ENCODE measurements around the gene SRC. TPM values are rescaled to one million over a fixed set of nuclear protein-coding genes. Genes with fewer than 3 reads are reported as not detected.

The SRC gene
- polyA plus RNA-seq, 1 experiment = 35.4 TPM

DNA sequence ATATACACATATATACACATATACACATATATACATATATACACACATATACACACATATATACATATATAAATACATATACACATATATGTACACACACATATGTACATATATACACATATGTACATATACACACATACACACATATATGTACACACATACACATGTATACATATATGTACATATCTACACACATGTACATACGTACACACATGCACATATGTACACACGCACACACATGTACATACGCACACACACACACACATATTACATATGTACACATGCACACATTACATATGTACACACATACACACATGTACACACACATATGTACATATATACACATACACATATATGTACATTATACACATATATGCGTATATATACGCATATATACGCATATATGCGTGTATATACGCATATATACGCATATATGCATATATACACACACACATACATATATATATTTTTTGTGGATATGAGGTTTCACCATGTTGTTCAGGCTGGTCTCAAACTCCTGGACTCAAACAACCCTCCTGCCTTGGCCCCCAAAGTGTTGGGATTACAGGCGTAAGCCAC is 27.2 kb downstream of the SRC start:
- CTCF ChIA-PET = interaction anchor here (0.7 to 2.5 kb wide), 4 partner anchors 8 to 16 kb away, joined by 3 to 7 read pairs (median 4); no protein-coding TSS in a partner anchor
- TF ChIP-seq, protein P1, sequence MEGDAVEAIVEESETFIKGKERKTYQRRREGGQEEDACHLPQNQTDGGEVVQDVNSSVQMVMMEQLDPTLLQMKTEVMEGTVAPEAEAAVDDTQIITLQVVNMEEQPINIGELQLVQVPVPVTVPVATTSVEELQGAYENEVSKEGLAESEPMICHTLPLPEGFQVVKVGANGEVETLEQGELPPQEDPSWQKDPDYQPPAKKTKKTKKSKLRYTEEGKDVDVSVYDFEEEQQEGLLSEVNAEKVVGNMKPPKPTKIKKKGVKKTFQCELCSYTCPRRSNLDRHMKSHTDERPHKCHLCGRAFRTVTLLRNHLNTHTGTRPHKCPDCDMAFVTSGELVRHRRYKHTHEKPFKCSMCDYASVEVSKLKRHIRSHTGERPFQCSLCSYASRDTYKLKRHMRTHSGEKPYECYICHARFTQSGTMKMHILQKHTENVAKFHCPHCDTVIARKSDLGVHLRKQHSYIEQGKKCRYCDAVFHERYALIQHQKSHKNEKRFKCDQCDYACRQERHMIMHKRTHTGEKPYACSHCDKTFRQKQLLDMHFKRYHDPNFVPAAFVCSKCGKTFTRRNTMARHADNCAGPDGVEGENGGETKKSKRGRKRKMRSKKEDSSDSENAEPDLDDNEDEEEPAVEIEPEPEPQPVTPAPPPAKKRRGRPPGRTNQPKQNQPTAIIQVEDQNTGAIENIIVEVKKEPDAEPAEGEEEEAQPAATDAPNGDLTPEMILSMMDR (IDR thresholded peaks at IDR 0.05; ENCODE audit: insufficient read depth, low read depth, low read length) = no peak
- DNase-seq (ENCODE audit: low read depth) = no peak

DNA sequence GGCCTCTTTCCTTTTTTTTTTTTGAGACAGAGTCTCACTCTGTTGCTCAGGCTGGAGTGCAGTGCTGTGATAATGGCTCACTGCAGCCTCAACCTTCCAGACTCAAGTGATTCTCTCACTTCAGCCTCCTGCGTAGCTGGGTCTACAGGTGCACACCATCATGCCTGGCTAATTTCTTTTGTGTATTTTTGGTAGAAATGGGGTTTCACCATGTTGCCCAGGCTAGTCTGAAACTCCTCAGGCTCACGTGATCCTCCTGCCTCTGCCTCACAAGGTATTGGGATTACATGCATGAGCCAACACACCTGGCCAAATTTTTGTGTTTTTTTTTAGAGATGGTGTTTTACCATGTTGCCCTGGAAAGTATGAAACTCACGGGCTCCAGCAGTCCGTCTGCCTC is 29.3 kb downstream of the SRC start:
- DNase-seq (ENCODE audit: low read depth) = no peak
- ChIA-PET CTCF (no interaction called here), POLR2A (no interaction called here)
- H3K36me3 ChIP-seq (ENCODE audit: control insufficient read depth, insufficient read depth, low read length) = peaks cover 9% of the 10 kb centered on the region
- H3K4me3 ChIP-seq (ENCODE audit: low read depth, low read length) = no peak overlapping the region
- no peaks in the 10 kb centered on the region for H3K27me3 ChIP-seq (ENCODE audit: control insufficient read depth, insufficient read depth, low read length)
- TF ChIP-seq, protein P1 (IDR thresholded peaks at IDR 0.05; ENCODE audit: insufficient read depth, low read depth, low read length) = no peak

More for the DNA sequence above, 27.2 kb downstream of the SRC start:
- POLR2A ChIA-PET = no interaction called here
- Histone ChIP-seq H3K36me3 (ENCODE audit: control insufficient read depth, insufficient read depth, low read length) (peaks cover 10% of the 10 kb centered on the region), H3K27me3 (ENCODE audit: control insufficient read depth, insufficient read depth, low read length) (no peaks in the 10 kb centered on the region), H3K4me3 (ENCODE audit: low read depth, low read length) (no peak overlapping the region)

DNA sequence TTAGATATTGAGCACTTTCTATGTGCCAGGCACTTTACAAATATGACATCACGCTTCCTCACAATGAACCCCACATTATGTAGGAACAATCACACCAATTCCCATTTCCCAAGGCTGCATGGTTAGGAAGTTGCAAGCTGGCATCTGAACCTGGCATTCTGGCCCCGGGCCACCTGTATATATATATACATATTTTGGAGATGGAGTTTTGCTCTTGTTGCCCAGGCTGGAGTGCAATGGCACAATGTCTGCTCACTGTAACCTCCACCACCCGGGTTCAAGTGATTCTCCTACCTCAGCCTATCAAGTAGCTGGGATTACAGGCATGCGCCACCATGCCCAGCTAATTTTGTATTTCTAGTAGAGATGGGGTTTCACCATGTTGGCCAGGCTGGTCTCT is 30.4 kb downstream of the SRC start:
- Histone ChIP-seq H3K4me3 (ENCODE audit: low read depth, low read length) (no peak overlapping the region), H3K36me3 (ENCODE audit: control insufficient read depth, insufficient read depth, low read length) (peaks cover 10% of the 10 kb centered on the region), H3K27me3 (ENCODE audit: control insufficient read depth, insufficient read depth, low read length) (no peaks in the 10 kb centered on the region)
- TF ChIP-seq, protein P1 (IDR thresholded peaks at IDR 0.05; ENCODE audit: insufficient read depth, low read depth, low read length) = no peak
- no peak for DNase-seq (ENCODE audit: low read depth)
- ChIA-PET CTCF (interaction anchor here (1.8 kb wide), 1 partner anchor 94 kb away, joined by 6 read pairs; no protein-coding TSS in a partner anchor), POLR2A (no interaction called here)

DNA sequence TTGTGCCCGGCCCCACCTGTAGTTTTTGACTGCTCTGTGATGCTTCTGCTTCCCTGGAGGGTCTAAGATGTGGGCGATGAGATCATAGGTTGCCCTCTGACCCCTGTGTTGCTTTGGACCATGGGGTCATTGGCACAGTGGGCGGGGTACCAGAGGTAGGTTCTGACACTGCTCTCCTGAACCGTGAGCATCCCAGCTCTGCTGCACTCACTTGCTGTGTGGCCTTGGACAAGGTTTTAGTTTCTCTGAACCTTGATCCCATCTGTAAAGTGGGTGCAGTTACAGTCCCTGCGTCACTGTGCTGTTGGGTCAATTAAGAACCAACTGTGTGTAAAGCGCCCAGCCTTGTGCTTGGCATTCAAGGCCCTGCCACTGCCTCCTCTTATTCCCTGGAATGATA is 30.9 kb downstream of the SRC start:
- peaks cover 13% of the 10 kb centered on the region for H3K36me3 ChIP-seq (ENCODE audit: control insufficient read depth, insufficient read depth, low read length)
- no peak for DNase-seq (ENCODE audit: low read depth)
- TF ChIP-seq, protein P1 (IDR thresholded peaks at IDR 0.05; ENCODE audit: insufficient read depth, low read depth, low read length) = no peak
- H3K4me3 ChIP-seq (ENCODE audit: low read depth, low read length) = no peak overlapping the region
- ChIA-PET POLR2A (no interaction called here), CTCF (interaction anchor here (1.1 to 1.8 kb wide), 2 partner anchors 84 to 94 kb away, joined by 3 to 6 read pairs; no protein-coding TSS in a partner anchor)
- H3K27me3 ChIP-seq (ENCODE audit: control insufficient read depth, insufficient read depth, low read length) = no peaks in the 10 kb centered on the region

DNA sequence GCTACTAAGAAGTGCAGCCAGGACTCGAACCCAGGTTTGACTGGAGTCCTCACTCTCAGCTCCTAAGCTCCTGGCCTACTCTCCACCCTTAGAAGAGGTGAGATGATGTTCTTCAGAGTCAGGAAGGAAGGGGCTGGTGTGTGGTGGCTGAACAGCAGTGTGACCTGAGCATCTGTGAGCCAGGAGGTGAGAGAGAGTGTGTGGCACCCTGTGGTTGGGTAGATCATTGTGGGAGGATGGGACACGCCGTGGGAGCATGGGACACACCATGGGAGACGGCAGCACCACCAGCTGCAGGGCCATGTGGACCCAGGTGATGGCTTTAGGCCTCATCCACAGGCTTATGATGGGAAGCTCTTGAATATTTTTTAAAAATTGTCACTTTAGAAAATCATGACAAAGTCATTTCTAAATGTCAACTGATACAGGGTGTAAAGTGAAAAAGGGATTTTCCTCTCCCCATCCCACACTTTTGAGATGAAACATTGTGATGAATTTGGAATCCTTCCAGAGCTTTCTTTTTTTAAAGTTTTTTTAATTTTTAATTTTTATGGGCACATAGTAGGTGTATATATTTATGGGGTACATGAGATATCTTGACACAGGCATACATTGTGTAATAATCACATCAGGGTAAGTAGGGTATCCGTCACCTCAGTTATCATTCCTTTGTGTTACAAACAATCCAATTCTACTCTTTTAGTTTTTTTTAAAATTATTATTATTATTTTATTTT is 31.6 kb downstream of the SRC start:
- Histone ChIP-seq H3K4me3 (ENCODE audit: low read depth, low read length) (no peak overlapping the region), H3K27me3 (ENCODE audit: control insufficient read depth, insufficient read depth, low read length) (no peaks in the 10 kb centered on the region), H3K36me3 (ENCODE audit: control insufficient read depth, insufficient read depth, low read length) (peaks cover 16% of the 10 kb centered on the region)
- ChIA-PET CTCF (interaction anchor here (1.1 to 1.8 kb wide), 4 partner anchors 8 to 182 kb away, joined by 3 to 6 read pairs (median 4); no protein-coding TSS in a partner anchor), POLR2A (no interaction called here)
- TF ChIP-seq, protein P1 (IDR thresholded peaks at IDR 0.05; ENCODE audit: insufficient read depth, low read depth, low read length) = no peak
- DNase-seq (ENCODE audit: low read depth) = no peak
